ENCODE results near the gene SLC2A14. TPM values are rescaled to one million over a fixed set of nuclear protein-coding genes. Genes with fewer than 3 reads are reported as not detected.

SLC2A14 gene
- polyA plus RNA-seq, 1 donor (not counting 4 experiments of a cell fraction or from before 2014, with no cell fraction given) = 0.51 TPM

DNA sequence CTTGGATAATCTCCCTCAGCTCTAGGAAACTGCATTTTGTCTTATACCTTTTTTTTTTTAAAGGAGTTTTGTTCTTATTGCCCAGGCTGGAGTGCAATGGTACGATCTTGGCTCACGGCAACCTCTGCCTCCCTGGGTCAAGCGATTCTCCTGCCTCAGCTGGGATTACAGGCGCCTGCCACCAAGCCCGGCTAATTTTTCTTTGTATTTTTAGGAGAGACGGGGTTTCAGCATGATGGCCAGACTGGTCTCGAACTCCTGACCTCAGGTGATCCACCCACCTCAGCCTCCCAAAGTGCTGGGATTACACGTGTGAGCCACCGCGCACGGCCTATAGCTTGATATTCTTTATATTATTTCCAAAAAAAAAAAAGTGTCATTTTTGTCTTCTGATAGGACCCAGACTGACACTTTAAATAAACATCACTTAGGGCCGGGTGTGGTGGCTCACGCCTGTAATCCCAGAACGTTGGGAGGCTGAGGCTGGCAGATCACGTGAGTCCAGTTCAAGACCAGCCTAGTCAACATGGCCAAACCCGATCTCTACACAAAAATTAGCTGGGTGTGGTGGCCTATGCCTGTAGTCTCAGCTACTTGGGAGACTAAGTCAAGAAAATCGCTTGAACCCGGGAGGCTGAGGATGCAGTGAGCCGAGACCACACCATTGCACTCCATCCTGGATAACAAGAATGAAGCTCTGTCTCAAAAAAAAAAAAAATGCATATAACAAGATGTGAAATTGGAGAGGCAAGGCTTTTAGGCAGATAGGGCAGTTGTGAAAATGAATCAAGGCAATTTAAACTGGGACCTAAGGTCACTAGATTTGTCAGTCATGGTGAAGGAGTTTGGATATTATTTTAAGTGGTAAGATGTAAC lies 44.9 kb upstream of the SLC2A14 start:
- Histone ChIP-seq H3K4me2 (ENCODE audit: control insufficient read depth, extremely low read depth, insufficient read depth, low read depth, low read length) (no peak overlapping the region), H3K9ac (ENCODE audit: control insufficient read depth, extremely low read depth, insufficient read depth, low read length) (no peak overlapping the region), H3K9me1 (ENCODE audit: control insufficient read depth, extremely low read depth, insufficient read depth, low read length) (no peaks in the 10 kb centered on the region), H3K4me1 (ENCODE audit: control insufficient read depth, extremely low read depth, insufficient read depth, low read length) (no peaks in the 10 kb centered on the region), H3K79me2 (ENCODE audit: control insufficient read depth, insufficient read depth, low read length) (no peaks in the 10 kb centered on the region), H3K9me3 (ENCODE audit: control insufficient read depth, low read depth, low read length) (no peaks in the 10 kb centered on the region), H3K4me3 (ENCODE audit: control insufficient read depth in 2 of 3, extremely low read depth in 1 of 3, insufficient read depth in 2 of 3, low read depth in 1 of 3, low read length in 3 of 3) (no peak overlapping the region), H2AFZ (ENCODE audit: control insufficient read depth, low read length) (no peak overlapping the region), H4K20me1 (ENCODE audit: control insufficient read depth, extremely low read depth, insufficient read depth, low read length) (no peaks in the 10 kb centered on the region), H3K27me3 (ENCODE audit: control insufficient read depth, extremely low read depth, insufficient read depth, low read length) (no peaks in the 10 kb centered on the region), H3K27ac (ENCODE audit: control insufficient read depth, insufficient read depth, low read length) (no peak overlapping the region), H3K36me3 (ENCODE audit: control insufficient read depth in 2 of 2, extremely low read depth in 1 of 2, insufficient read depth in 2 of 2, low read length in 2 of 2) (no peaks in the 10 kb centered on the region)
- TF ChIP-seq, protein P1, sequence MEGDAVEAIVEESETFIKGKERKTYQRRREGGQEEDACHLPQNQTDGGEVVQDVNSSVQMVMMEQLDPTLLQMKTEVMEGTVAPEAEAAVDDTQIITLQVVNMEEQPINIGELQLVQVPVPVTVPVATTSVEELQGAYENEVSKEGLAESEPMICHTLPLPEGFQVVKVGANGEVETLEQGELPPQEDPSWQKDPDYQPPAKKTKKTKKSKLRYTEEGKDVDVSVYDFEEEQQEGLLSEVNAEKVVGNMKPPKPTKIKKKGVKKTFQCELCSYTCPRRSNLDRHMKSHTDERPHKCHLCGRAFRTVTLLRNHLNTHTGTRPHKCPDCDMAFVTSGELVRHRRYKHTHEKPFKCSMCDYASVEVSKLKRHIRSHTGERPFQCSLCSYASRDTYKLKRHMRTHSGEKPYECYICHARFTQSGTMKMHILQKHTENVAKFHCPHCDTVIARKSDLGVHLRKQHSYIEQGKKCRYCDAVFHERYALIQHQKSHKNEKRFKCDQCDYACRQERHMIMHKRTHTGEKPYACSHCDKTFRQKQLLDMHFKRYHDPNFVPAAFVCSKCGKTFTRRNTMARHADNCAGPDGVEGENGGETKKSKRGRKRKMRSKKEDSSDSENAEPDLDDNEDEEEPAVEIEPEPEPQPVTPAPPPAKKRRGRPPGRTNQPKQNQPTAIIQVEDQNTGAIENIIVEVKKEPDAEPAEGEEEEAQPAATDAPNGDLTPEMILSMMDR (optimal IDR thresholded peaks at IDR 0.05 in 1 of 3, IDR thresholded peaks at IDR 0.05 in 1 of 3, conservative IDR thresholded peaks at IDR 0.05 in 1 of 3; ENCODE audit: extremely low read depth in 1 of 3, insufficient read depth in 2 of 3, low read length in 3 of 3) = no peak
- dilution Hi-C loops (cut with MboI; ENCODE audit: extremely low pct_ligation_motif_present, low sequenced_read_pairs) = no loop called here
- FAIRE-seq = no peak
- DNase-seq (ENCODE audit: low read depth, low spot score) = no peak

DNA sequence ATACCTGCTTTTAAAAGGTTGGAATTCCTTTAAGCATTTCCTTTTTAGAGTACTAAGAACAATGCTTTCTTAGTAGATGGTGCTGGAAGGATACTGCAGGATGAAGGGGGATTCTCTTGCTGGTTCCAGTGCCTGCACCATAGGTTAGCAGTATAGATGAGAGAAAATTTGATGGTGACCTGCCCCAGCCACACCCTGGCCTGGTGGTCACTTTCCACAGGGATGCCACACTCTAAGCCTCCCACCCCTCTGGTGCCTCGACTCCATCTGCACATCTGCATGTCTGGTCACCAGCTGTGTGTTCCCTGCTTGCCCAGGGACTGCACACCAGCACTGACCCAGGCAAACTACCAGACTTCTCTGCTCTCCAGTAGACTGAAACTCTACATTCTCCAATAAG lies 44.2 kb upstream of the SLC2A14 start:
- H3K4me2 ChIP-seq (ENCODE audit: control insufficient read depth, extremely low read depth, insufficient read depth, low read depth, low read length) = no peak overlapping the region
- no peak overlapping the region for H3K27ac ChIP-seq (ENCODE audit: control insufficient read depth, insufficient read depth, low read length)
- no peaks in the 10 kb centered on the region for H3K4me1 ChIP-seq (ENCODE audit: control insufficient read depth, extremely low read depth, insufficient read depth, low read length)
- no peak for FAIRE-seq
- H4K20me1 ChIP-seq (ENCODE audit: control insufficient read depth, extremely low read depth, insufficient read depth, low read length) = no peaks in the 10 kb centered on the region
- H3K4me3 ChIP-seq (ENCODE audit: control insufficient read depth in 2 of 3, extremely low read depth in 1 of 3, insufficient read depth in 2 of 3, low read depth in 1 of 3, low read length in 3 of 3) = no peak overlapping the region
- TF ChIP-seq, protein P1 (optimal IDR thresholded peaks at IDR 0.05 in 1 of 3, IDR thresholded peaks at IDR 0.05 in 1 of 3, conservative IDR thresholded peaks at IDR 0.05 in 1 of 3; ENCODE audit: extremely low read depth in 1 of 3, insufficient read depth in 2 of 3, low read length in 3 of 3) = no peak
- no peak for TF ChIP-seq EZH2 (IDR thresholded peaks at IDR 0.05; ENCODE audit: low read length)
- H3K9me3 ChIP-seq (ENCODE audit: control insufficient read depth, low read depth, low read length) = no peaks in the 10 kb centered on the region
- no peaks in the 10 kb centered on the region for H3K36me3 ChIP-seq (ENCODE audit: control insufficient read depth in 2 of 2, extremely low read depth in 1 of 2, insufficient read depth in 2 of 2, low read length in 2 of 2)
- H3K9me1 ChIP-seq (ENCODE audit: control insufficient read depth, extremely low read depth, insufficient read depth, low read length) = no peaks in the 10 kb centered on the region
- H3K27me3 ChIP-seq (ENCODE audit: control insufficient read depth, extremely low read depth, insufficient read depth, low read length) = no peaks in the 10 kb centered on the region
- no peak for DNase-seq (ENCODE audit: low read depth, low spot score)
- H3K79me2 ChIP-seq (ENCODE audit: control insufficient read depth, insufficient read depth, low read length) = no peaks in the 10 kb centered on the region
- H2AFZ ChIP-seq (ENCODE audit: control insufficient read depth, low read length) = no peak overlapping the region
- H3K9ac ChIP-seq (ENCODE audit: control insufficient read depth, extremely low read depth, insufficient read depth, low read length) = no peak overlapping the region
- dilution Hi-C loops (cut with MboI; ENCODE audit: extremely low pct_ligation_motif_present, low sequenced_read_pairs) = no loop called here
